ENCODE data around the gene TOMM7. TPM values are rescaled to one million over a fixed set of nuclear protein-coding genes. Genes with fewer than 3 reads are reported as not detected.

TOMM7 gene
- 116 and 162 TPM in 2 replicates for total RNA-seq

DNA sequence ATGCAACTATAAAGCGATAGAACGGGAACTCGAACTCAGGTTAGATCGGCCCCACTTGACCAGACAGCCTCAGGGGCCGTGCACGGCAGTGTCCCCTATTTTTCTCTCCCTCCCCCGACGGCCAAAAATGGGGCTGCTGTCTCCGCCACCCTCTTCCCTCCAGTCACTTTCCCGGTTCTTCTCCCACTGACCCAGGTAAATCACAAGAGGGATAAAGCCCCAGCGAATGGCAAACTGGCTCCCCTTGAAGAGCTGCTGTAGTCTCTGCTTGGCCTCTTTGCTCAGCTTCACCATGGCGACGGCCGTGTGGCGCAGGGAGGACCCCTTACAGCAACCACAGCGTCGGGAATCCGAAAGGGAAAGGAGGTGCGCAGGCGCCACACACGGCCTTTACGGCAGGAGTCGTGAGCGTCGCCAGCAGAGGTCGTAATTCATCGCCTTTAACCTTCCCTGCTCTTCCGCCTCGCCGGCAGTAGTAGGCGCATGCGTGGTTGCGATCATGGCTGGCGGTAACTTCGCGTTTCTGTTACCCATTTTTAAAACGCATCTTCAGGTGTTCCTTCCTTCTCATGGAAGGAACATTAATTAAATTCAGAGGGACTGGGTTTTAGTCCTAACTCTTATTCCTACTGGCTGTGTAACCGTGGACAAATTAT, at the start of gene TOMM7:
Gene TOMM7 (minus strand): TSS at position 364 of the 656 bp plus-strand sequence. CDS start 70 bp downstream, at position 294.
- peak; percentile 89 for DNase-seq (ENCODE audit: low read depth, low spot score)

DNA sequence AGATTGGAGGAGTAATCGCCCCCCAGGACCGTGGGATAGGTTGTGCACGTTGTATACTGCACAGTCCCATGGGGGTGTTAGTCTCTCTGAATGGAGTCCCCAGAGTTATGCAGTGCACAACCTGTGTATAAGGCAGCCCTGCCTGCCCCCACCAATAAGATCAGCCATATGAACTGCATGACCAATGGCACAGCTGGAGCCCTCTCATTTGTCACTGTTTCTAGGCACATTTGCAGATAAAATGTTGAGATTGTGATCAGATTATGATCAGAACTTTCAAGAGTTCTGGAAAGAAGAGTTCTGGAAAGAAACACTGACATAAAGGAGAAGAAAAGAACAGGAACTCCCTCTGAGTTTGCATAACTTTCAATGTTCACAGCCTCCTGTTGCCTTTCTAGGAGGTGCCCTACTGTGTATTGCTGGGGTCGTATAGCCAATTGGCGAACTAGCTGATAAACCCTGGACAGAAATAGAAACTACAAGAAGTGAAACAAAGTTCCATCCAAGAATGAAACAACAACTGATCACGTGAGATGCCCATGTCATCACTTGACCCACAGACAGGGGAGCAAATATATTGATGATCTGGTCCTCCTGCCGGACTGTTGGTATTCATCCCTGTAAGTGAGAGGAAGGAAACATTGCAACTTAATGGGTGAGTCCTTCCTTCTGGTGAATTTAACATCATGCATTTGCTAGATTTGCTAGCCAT, 49.6 kb upstream of the TOMM7 start:
- no peak for DNase-seq (ENCODE audit: low read depth, low spot score)

- DNase-seq (ENCODE audit: low read depth, low spot score), result no peak
Measured at GRCh38 chr7:22871661-22872060, 49.0 kb upstream of the TOMM7 start.

GRCh38 chr7:22868509-22868908, 45.9 kb upstream of the TOMM7 start:
- no peak for DNase-seq (ENCODE audit: low read depth, low spot score)

- DNase-seq (ENCODE audit: low read depth, low spot score), result no peak
Measured at GRCh38 chr7:22867589-22867988, 44.9 kb upstream of the TOMM7 start.

- DNase-seq (ENCODE audit: low read depth, low spot score), result peak; percentile 68
Measured at GRCh38 chr7:22867003-22867402, 44.4 kb upstream of the TOMM7 start.

DNA sequence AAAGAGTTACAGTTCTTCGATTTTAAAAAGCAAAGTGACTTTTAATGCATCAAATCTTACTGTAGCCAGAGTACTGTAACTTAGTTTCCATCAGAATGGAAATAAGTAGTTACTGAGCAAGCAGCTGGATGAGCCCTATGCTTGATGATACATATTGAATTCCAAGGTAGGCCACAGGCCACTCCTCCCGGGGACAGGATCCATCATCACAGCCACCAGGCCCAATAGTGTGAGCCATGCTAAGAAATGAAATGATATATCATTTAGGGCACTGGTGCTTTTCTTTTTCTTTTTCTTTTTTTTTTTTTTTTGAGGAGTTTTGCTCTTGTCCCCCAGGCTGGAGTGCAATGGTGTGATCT, 42.9 kb upstream of the TOMM7 start:
- DNase-seq (ENCODE audit: low read depth, low spot score), result no peak

- no peak for DNase-seq (ENCODE audit: low read depth, low spot score)
Measured at GRCh38 chr7:22864855-22865601, 42.4 kb upstream of the TOMM7 start.

GRCh38 chr7:22864301-22864700, 41.7 kb upstream of the TOMM7 start:
- DNase-seq (ENCODE audit: low read depth, low spot score), result no peak

DNA sequence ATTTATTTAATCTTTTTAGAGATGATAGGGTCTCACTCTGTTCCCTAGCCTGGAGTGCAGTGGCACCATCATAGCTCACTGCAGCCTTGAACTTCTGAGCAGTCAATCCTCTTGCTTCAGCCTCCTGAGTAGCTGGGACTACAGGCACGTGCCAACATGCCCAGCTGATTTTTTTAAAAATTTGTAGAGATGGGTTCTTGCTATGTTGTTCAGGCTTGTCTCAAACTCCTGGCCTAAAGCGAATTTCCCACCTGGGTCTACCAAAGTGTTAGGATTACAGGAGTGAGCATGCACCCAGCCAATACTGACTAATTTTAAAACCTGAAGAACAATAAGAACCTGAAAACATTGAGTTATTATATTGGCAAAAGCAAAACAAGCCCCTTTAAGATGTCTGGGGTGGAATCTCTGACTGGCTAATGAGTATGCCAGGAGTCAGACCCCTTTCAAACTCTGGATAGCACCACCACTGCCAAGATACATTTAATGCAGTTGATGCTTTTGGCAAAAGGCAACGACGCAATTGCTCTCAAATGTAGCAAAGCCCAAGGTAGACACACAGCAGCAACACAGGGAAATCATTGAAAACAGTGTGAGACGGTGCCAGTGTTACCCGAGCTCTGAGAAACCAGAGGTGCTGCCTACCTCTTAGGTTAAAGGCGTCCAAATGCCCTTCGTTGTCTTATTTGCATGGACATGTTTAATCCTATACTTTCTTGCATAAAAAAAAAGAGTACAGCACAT, 40.7 kb upstream of the TOMM7 start:
- no peak for DNase-seq (ENCODE audit: low read depth, low spot score)

DNA sequence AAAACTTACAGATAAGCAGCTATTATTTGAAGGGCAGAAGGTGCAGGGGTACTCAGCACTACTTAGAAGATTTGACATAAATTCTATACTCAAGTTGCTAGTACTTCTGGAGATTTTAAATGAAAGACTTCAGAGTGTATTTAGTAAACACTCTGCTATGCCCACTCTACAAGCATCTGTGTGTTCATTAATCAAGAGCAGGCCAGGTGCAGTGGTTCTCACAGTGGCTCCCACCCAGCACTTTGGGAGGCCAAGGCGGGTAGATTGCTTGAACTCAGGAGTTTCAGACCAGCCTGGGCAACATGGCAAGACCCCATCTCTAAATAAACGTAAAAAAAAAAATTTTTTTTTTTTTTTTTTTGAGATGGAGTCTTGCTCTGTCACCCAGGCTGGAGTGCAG, 38.9 kb upstream of the TOMM7 start:
- no peak for DNase-seq (ENCODE audit: low read depth, low spot score)

DNA sequence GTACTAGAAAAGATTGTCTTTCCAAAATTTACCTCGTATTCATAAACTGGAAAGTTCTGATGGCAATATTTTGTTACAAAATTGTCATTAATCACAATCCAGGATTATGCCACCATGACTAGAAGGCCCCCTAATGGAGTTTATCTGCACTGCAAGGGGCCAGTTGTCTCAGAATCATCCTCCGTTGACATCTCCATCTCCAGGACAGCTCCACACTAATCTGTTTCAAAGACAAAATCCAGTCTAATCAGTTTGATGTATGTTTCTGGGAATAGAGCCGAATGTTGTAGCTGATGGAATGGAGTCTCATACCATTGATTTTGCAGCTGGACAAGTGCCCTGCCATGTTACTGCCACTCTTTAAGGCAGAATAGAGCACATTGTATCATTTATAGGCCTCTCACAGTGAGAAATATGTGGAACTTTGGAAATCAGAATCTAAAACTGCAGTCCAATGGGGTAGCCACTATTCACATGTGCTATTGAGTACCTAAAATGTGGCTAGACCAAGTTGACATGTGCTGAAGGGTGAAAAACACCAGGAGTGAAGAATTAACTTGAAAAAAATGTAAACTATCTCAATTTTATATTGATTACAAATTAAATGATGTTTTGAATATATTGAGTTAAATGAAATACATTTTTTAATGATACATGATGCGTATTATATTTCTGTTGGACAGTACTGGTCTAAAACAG, 38.3 kb upstream of the TOMM7 start:
- no peak for DNase-seq (ENCODE audit: low read depth, low spot score)

DNA sequence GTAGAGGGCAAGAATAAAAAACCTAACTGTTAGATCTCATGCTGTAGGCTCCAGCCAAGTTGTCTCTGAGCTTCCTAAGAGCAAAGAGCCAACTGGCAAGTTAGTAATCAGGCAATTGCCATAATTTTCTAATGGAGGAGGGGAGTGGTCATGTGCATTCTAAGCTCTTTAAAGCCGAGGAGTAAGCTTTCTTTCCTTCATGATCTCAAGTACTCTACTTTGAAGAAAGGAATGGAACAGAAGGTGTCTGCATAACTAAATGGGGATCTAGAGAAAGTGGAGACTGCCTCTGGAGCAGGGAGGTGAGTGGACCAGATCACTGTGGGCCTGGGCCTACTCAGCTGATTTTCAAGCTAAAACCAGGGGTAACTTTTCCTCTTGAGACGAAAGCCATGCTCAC, 37.7 kb upstream of the TOMM7 start:
- no peak for DNase-seq (ENCODE audit: low read depth, low spot score)

DNA sequence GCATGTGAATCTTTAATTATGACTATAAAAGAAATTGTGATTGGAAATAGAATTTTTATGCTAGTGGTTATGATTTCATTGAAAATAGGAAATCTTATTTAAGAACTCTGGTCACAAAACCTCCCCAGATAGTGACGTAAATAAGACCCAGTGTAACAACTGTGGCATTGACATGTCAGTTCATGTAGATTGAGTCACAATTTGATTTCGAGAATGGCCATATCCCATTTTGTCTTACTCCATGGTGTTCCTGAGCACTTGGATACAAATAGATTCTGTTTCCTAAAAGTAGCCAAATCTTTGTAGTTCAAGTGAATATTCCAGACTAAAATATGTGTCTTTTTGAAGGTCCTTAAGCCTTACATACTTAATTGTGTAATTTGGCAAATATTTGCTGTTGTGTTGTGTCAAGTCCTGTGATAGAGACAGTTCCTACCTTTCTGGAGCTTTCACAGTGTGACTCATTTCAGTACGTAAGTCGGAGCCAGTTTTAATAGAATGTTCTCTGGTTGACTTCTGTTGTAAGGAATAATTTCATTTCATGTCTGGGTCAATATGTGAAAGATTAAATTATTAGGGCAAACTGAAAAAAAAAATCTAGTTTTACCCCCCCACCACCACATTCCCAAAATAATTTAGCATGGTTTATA, 37.1 kb upstream of the TOMM7 start:
- DNase-seq (ENCODE audit: low read depth, low spot score), result no peak

GRCh38 chr7:22858640-22859561, 36.3 kb upstream of the TOMM7 start:
- peak; percentile 71 for DNase-seq (ENCODE audit: low read depth, low spot score)

GRCh38 chr7:22858274-22858639, 35.6 kb upstream of the TOMM7 start:
- no peak for DNase-seq (ENCODE audit: low read depth, low spot score)

GRCh38 chr7:22856416-22856815, 33.8 kb upstream of the TOMM7 start:
- DNase-seq (ENCODE audit: low read depth, low spot score), result no peak

DNA sequence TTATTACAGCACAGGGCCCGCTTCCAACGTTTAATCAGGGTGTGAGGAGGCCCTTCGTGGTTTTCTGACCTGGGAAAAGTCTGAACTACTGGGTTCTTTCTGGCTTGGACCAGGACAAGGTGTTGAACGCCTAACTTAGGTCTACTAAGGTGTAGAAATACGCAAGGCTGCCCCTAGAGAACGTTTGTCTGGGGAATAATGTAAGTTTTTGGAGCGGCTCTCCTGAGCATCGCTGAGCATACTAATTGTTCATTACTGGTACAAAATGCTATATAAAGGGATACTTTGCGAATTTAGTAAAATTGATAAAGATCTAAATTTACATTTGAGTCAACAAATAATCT, 32.4 kb upstream of the TOMM7 start:
- DNase-seq (ENCODE audit: low read depth, low spot score), result no peak

- no peak for DNase-seq (ENCODE audit: low read depth, low spot score)
Measured at GRCh38 chr7:22854158-22855048, 31.8 kb upstream of the TOMM7 start.
